Activated CD4-positive, alpha-beta T cell treated with anti-CD3 and anti-CD28 coated beads, Interleukin-2, Interleukin-4, amounts not matched to agents 100 ng/mL and 50 ng/mL, durations not matched to agents 16 hours and 8 hours (primary cell): ENCODE measurements around the gene LAMA5.
A peak's percentile ranks its signal among the peaks of the same experiment; 100 is the strongest.

ENCODE experiments used
- DNase-seq: peaks from one replicate; pipeline ENCODE4 v3.0.0-alpha.2; 2020; ENCODE audit warnings: low spot score

The LAMA5 gene

GRCh38 chr20:62304331-62305148, 62.6 kb downstream of the LAMA5 start:
- DNase-seq = no peak

GRCh38 chr20:62303340-62304226, 63.5 kb downstream of the LAMA5 start:
- DNase-seq = peak; percentile 20

- no peak for DNase-seq
Observed at GRCh38 chr20:62303062-62303339, 64.1 kb downstream of the LAMA5 start.

GRCh38 chr20:62302341-62303061, 64.6 kb downstream of the LAMA5 start, which contains the start of gene ADRM1:
ADRM1 (plus strand) TSS chr20:62302997; CDS start chr20:62303569, 572 bp downstream.
- DNase-seq = peak; percentile 97

- peak; percentile 93 for DNase-seq
Observed at GRCh38 chr20:62301773-62302340, 65.3 kb downstream of the LAMA5 start.

- no peak for DNase-seq
Observed at GRCh38 chr20:62301111-62301668, 65.9 kb downstream of the LAMA5 start.

GRCh38 chr20:62300319-62300718, 66.8 kb downstream of the LAMA5 start:
- DNase-seq = no peak

- DNase-seq = no peak
Observed at GRCh38 chr20:62299666-62300236, 67.4 kb downstream of the LAMA5 start.

GRCh38 chr20:62298577-62299249, 68.4 kb downstream of the LAMA5 start:
- no peak for DNase-seq

- DNase-seq = no peak
Observed at GRCh38 chr20:62297449-62298227, 69.5 kb downstream of the LAMA5 start.

- DNase-seq = no peak
Observed at GRCh38 chr20:62296724-62297448, 70.2 kb downstream of the LAMA5 start.

- DNase-seq = no peak
Observed at GRCh38 chr20:62294516-62294915, 72.6 kb downstream of the LAMA5 start.

GRCh38 chr20:62293946-62294345, 73.2 kb downstream of the LAMA5 start:
- no peak for DNase-seq

- no peak for DNase-seq
Observed at GRCh38 chr20:62293111-62293784, 73.9 kb downstream of the LAMA5 start.

GRCh38 chr20:62292108-62292507, 75.0 kb downstream of the LAMA5 start:
- DNase-seq = no peak

GRCh38 chr20:62291251-62292066, 75.7 kb downstream of the LAMA5 start:
- no peak for DNase-seq

GRCh38 chr20:62289898-62290297, 77.2 kb downstream of the LAMA5 start:
- no peak for DNase-seq

- no peak for DNase-seq
Observed at GRCh38 chr20:62289131-62289530, 78.0 kb downstream of the LAMA5 start.
